Bronchial epithelial cell (primary cell): ENCODE data around the gene TFDP3. TPM values are rescaled to one million over a fixed set of nuclear protein-coding genes. Genes with fewer than 3 reads are reported as not detected.

ENCODE experiments used
- DNase-seq: peaks from one replicate; pipeline ENCODE4 v3.0.0-alpha.2; 2010; ENCODE audit warnings: low read depth
- FAIRE-seq: peaks from 2 replicates; lab custom pipeline; 2011; peaks lifted over from hg19 to GRCh38; lab: Jason Lieb, UNC
- H3K27me3 ChIP-seq: 2 replicates; pipeline ENCODE4 v1.5.1; 2011; ENCODE audit warnings: low read length; ENCODE audit not compliant: control insufficient read depth, insufficient read depth
- H3K36me3 ChIP-seq: 2 replicates; pipeline ENCODE4 v1.5.1; 2011; ENCODE audit warnings: low read length; ENCODE audit not compliant: control insufficient read depth, insufficient read depth
- H3K4me3 ChIP-seq: 2 replicates; pipeline ENCODE4 v1.5.1; 2011; ENCODE audit warnings: mild to moderate bottlenecking, low read depth, low read length, control low read depth
- total RNA-seq: library from RNA; depleted of rRNA; stranded (reverse); fragments of >200 nt; gene quantifications from 2 replicates; pipeline ENCODE4 v1.2.1, GENCODE V29; 2014
- TF ChIP-seq, protein P1 (sequence below): IDR thresholded peaks from 2 replicates; pipeline ENCODE4 v1.5.1; 2011; ENCODE audit warnings: mild to moderate bottlenecking, moderate library complexity, low read length, control low read depth, inconsistent platforms; ENCODE audit not compliant: insufficient read depth, severe bottlenecking

Gene TFDP3
- total RNA-seq, 1 donor from 2014 or later, result not detected

DNA sequence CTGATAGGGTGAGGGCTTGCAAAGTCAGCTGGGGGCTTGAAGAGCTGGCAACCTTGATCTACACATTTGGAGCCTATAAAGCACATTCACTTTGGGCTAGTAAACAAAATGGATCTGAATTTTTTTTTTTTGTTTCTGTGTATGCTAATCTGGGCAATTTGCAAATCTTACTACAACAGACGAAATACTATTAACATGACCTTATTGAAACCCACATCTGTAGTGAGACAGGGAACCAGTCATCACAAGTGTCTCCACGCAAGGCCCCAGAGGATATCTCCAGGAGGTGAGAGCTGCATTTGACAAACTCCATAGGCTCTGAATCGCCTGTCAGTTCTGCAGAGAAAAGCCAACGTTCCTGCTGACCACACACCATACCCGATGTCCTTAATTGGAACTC, 33.0 kb upstream of the TFDP3 start:
- H3K4me3 ChIP-seq, result no peak overlapping the region
- no peaks in the 10 kb centered on the region for H3K36me3 ChIP-seq
- TF ChIP-seq, protein P1, sequence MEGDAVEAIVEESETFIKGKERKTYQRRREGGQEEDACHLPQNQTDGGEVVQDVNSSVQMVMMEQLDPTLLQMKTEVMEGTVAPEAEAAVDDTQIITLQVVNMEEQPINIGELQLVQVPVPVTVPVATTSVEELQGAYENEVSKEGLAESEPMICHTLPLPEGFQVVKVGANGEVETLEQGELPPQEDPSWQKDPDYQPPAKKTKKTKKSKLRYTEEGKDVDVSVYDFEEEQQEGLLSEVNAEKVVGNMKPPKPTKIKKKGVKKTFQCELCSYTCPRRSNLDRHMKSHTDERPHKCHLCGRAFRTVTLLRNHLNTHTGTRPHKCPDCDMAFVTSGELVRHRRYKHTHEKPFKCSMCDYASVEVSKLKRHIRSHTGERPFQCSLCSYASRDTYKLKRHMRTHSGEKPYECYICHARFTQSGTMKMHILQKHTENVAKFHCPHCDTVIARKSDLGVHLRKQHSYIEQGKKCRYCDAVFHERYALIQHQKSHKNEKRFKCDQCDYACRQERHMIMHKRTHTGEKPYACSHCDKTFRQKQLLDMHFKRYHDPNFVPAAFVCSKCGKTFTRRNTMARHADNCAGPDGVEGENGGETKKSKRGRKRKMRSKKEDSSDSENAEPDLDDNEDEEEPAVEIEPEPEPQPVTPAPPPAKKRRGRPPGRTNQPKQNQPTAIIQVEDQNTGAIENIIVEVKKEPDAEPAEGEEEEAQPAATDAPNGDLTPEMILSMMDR, result no peak
- FAIRE-seq (no peak), DNase-seq (no peak)
- no peaks in the 10 kb centered on the region for H3K27me3 ChIP-seq

DNA sequence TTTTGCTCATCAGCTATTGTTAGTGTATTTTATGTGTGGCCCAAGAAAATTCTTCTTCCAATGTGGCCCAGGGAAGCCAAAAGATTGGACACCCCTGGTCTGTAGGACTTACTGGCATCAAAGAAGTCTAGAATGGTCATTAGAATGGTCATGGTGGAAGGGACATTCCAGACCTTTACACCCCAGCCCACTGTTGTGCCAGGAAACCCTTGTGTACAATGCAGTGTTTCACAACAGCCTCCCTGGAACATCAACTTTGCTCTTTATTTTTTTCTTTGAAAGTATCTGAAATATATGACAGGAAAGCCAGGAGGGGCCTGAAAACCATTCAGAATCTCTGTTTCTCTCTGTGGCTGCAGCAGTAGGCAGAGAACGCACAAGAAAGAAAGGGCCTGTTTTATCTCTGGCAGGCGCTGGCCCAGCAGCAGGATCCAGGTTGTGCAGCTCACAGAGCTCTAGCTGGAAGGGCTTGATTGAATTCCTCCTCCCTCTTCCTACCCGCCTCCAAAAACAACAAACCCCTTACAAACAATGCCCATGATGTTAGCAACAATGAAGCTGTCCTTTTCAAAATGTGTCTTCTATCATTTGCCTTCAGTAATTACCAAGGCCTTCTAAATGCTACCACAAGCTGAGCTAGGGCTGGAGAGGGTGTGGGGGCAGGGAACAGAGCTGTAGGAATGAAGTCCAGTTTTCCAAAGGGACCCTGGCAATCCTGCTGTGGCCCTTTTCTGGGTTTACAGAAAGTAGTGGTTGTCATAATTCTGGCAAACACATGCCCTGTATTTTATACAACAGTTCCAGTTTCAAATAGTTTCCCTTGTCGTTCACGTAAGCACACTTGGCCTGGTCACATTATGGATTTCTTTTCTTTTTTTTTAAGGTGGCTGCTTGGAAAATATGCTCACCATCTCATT, 32.3 kb upstream of the TFDP3 start:
- FAIRE-seq (no peak), DNase-seq (no peak)
- no peaks in the 10 kb centered on the region for H3K36me3 ChIP-seq

DNA sequence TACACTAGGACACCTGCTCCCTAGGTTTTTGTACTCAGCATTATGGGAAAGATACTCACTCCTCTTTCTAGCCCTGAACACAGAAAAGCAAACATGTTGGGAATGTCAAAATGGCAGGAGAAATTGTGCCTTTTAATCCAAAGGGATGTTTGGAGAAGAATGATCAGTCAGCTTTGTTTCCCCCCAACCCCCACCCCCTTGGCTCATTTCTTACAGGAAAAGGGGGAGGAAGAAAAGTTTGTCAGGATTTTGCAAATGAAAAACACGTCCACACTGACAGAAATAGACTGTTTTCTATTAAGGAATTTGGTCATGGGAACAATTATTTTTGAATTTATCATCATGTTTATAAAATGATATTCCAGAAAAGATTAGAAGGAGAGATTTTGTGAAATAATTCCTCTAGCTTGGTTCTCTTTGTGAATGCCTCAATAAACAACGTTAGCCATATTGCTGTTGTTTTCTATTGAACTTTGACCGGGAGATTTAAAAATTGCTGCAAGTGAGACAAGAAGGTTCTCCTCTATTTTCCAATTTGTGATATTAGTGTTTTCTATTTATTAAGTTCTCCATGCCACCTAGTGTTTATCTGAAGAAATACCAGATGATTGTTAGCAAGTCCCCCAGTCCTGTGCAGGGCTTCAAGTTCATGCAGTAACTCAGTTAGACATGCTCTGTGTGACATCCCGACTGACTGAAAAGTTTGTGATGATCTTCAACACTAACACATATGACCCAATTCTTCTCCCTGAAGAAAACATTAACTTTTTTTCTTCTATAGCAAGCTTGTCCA, 31.3 kb upstream of the TFDP3 start:
- FAIRE-seq (no peak), DNase-seq (peak; percentile 23)
- H3K4me3 ChIP-seq, result no peak overlapping the region
- TF ChIP-seq, protein P1, result no peak
- H3K36me3 ChIP-seq, result no peaks in the 10 kb centered on the region
- H3K27me3 ChIP-seq, result no peaks in the 10 kb centered on the region

More for the DNA sequence above, 32.3 kb upstream of the TFDP3 start:
- TF ChIP-seq, protein P1, result no peak
- Histone ChIP-seq H3K4me3 (no peak overlapping the region), H3K27me3 (no peaks in the 10 kb centered on the region)

DNA sequence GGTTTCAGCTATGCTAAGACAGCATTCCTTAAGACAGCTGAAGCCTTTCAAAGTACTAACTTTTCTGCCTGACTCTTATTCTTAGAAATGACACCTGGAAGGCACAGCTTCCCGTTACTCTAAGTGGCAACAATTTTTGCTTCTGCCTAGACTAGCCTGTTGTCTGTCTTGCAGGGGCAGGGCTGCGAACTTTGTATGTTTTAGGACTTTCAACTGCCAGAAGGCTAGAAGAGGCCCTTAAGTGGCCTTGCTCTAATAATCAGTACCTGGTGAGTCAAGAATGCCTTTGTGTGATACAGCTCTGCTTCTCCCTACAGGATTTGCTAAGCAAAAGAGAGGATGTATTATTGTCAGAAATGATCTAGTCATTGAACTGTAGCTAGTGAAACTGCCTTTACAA, 30.0 kb upstream of the TFDP3 start:
- FAIRE-seq, result no peak
- Histone ChIP-seq H3K36me3 (no peaks in the 10 kb centered on the region), H3K4me3 (no peak overlapping the region), H3K27me3 (no peaks in the 10 kb centered on the region)
- DNase-seq, result no peak
- TF ChIP-seq, protein P1, result no peak

DNA sequence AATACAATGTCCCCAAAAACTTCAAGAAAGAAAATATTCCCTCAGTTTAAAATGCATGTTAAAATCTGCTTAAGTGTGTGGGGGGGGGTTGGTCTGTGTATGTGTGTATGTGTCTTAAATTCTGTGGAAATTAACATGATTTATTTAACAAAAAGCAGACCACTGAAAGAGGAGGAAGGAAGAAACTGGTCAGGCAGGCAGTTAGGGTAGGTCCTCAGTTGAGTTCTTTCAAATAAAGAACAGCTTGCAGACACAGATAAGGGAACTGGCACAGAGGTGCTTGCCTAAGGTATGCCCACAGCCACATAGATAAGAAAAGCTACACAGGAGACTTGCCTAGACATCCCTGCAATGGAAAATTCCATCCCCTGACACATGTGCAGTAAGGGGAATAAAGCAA, 28.8 kb upstream of the TFDP3 start:
- H3K4me3 ChIP-seq, result no peak overlapping the region
- FAIRE-seq, result no peak

More for the DNA sequence above, 28.8 kb upstream of the TFDP3 start:
- DNase-seq, result no peak
- TF ChIP-seq, protein P1, result no peak
- Histone ChIP-seq H3K27me3 (no peaks in the 10 kb centered on the region), H3K36me3 (no peaks in the 10 kb centered on the region)
